Heart left ventricle (tissue), 13 donors: ENCODE results near the gene RRP8.

Source experiments
- CTCF ChIP-seq, 12 donors: fragments of 200-600 bp; sonication (generic) in 4 of 12; IDR thresholded peaks; one replicate each; pipeline versions ENCODE4 v1.5.0 to v1.8.0; 2018 to 2022; ENCODE audit warnings: antibody characterized with exemption in 12 of 12, mild to moderate bottlenecking in 5 of 12
- POLR2A ChIP-seq, 2 donors: fragments of 450-650 bp; IDR thresholded peaks; one replicate each; pipeline ENCODE4 v1.6.1; 2017; ENCODE audit warnings: antibody characterized with exemption in 2 of 2, mild to moderate bottlenecking in 2 of 2, moderate library complexity in 2 of 2
- donor health status: ischemic (EF 13 %, LVEDD 7.1; RV severe dilation, severe dysfunction).
- donor health status: DM: no; HTN: yes; CAD: no.
- donor health status: DM: no; HTN: no; CAD: no.
- donor health status: ischemic (EF 25% LVEDD 6.9; RV normal size, moderate dysfunction).
- donor health status: ischemic (EF 25% LVEDD 5.7; RV mildly dilated, moderate dysfunction).
- donor health status: ischemic (EF 35%, LVEDD 5.7; RV mildly dilated, moderate dysfunction).
- donor health status: nonischemic (EF 11% LVEDD 7.7; RV severe dilation, severe dysfunction).
- donor health status: DM: yes; HTN: yes; CAD: no.
- donor health status: PGD.
- donor health status: ischemic (EF 29% LVEDD 5.4; RV normal size, mild dysfunction).
- donor health status: nonischemic (EF 23%, LVEDD 6.1; RV moderate dilation, normal function).

- TF ChIP-seq CTCF (IDR thresholded peaks at IDR 0.05) (no peak), POLR2A (IDR thresholded peaks at IDR 0.05) (no peak)
These were observed 18.3 kb upstream of the RRP8 start for GRCh38 chr11:6621711-6622211.
